ENCODE results near the gene NEK10.

GRCh38 chr3:27228805-27229204, 140.4 kb downstream of the NEK10 start:
- TF ChIP-seq CTCF (IDR thresholded peaks at IDR 0.05; ENCODE audit: extremely low read depth in 1 of 2, insufficient read depth in 1 of 2, low read depth in 1 of 2, low read length in 2 of 2) (no peak), POLR2AphosphoS5 (IDR thresholded peaks at IDR 0.05; ENCODE audit: insufficient read depth, low read depth, low read length) (no peak), EZH2 (IDR thresholded peaks at IDR 0.05; ENCODE audit: borderline replicate concordance, low read depth, low read length, severe bottlenecking) (no peak)
